ENCODE measurements around the gene ITCH.
A peak's percentile ranks its signal among the peaks of the same experiment; 100 is the strongest.
"Not testable (repeated sequence)": the region's sequence is repeated elsewhere in the genome, so short reads cannot be mapped to it uniquely, and the experiment has no call there.

Gene ITCH

DNA sequence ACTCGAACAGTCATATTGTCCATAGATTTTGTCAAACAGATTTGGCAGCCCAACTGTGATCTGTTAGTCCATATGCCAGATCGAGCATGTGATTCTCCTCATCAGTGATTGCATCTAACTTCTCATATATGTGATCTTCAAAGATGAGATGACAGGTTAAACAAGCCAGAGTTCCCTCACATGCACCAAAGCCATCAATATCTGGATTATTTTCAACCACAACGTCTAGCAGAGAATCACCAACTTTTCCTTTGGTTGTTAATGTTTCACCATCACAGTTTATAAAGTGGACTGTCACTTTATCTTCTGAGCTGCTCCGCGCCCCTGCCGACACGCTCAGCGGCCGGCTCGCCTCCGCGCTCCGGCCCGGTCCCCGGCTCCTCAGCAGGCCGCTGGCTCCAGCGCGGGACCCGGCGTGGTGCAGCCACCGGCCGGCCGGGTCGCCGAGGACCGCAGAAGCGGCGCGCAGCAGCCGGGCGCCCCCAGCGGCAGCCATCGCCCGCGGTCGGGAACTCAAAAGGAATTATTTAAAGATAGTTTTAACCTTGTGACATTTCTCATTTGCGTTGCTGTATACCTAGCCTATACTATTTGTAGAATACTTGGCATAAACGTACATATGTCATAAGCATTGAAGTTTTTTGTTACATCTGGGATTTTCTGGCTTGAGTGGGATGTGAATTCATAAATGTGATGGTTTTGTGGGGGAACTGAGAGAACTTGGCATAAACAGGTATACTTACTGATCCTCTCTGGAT is 113.1 kb downstream of the ITCH start:
- no peak overlapping the region for H3K14ac ChIP-seq (ENCODE audit: low read length)
- no CpG with 5 or more reads among the region's 38 CpGs for WGBS (ENCODE audit: extremely low coverage, insufficient coverage, insufficient read length)

DNA sequence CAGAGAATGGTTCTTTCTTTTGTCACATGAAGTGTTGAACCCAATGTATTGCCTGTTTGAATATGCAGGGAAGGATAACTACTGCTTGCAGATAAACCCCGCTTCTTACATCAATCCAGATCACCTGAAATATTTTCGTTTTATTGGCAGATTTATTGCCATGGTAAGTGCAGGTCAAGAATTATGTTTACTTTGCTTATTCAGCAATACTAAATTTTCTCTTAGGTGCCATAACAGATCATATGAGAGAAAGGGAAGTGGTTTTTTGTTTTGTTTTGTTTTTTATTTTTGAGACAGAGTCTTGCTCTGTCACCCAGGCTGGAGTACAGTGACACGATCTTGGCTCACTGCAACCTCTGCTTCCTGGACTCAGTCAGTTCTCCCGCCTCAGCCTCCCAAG is 116.6 kb downstream of the ITCH start:
- H3K27me3 ChIP-seq (ENCODE audit: insufficient read depth, low read length): no peaks in the 10 kb centered on the region
- H3K79me2 ChIP-seq (ENCODE audit: control insufficient read depth, insufficient read depth, low read length, poor library complexity): no peaks in the 10 kb centered on the region
- H3K36me3 ChIP-seq (ENCODE audit: control insufficient read depth in 1 of 2, insufficient read depth in 2 of 2, low read length in 2 of 2): peaks cover 35 to 45% of the 10 kb centered on the region in 2 experiments
- H3K14ac ChIP-seq (ENCODE audit: low read length): no peak overlapping the region
- H3K4me2 ChIP-seq (ENCODE audit: low read length): no peak overlapping the region
- no peak for DNase-seq
- no peaks in the 10 kb centered on the region for H3K4me1 ChIP-seq (ENCODE audit: control insufficient read depth in 1 of 2, insufficient read depth in 2 of 2, low read length in 2 of 2)
- no peak overlapping the region for H3K4me3 ChIP-seq (ENCODE audit: low read depth, low read length)
- H3K27ac ChIP-seq (ENCODE audit: low read depth, low read length): no peak overlapping the region
- no peak overlapping the region for H2BK5ac ChIP-seq (ENCODE audit: low read depth, low read length, poor library complexity)
- H2BK12ac ChIP-seq (ENCODE audit: low read length): no peak overlapping the region
- H3K4ac ChIP-seq (ENCODE audit: low read depth, low read length): no peak overlapping the region
- no peak overlapping the region for H3K18ac ChIP-seq (ENCODE audit: low read length)
- H2AK5ac ChIP-seq (ENCODE audit: low read length): no peak overlapping the region
- H3K9me3 ChIP-seq (ENCODE audit: insufficient read depth, low read depth, low read length): peaks cover 3% of the 10 kb centered on the region
- H4K8ac ChIP-seq (ENCODE audit: low read depth, low read length): no peak overlapping the region
- WGBS (ENCODE audit: extremely low coverage, insufficient coverage, insufficient read length): no CpG with 5 or more reads among the region's 4 CpGs
- no peak overlapping the region for H2AFZ ChIP-seq (ENCODE audit: insufficient read depth, low read length, poor library complexity)
- H3K79me1 ChIP-seq (ENCODE audit: low read length): no peaks in the 10 kb centered on the region
- H4K12ac ChIP-seq (ENCODE audit: low read depth, low read length): no peak overlapping the region
- H3K23ac ChIP-seq (ENCODE audit: low read length): no peak overlapping the region
- H4K91ac ChIP-seq (ENCODE audit: low read depth, low read length): no peak overlapping the region
- H3K9ac ChIP-seq (ENCODE audit: low read length): no peak overlapping the region
- H2BK120ac ChIP-seq (ENCODE audit: insufficient read depth, low read length, poor library complexity): no peak overlapping the region

More for the DNA sequence above, 113.1 kb downstream of the ITCH start:
- Histone ChIP-seq H3K4ac (ENCODE audit: low read depth, low read length) (no peak overlapping the region), H3K27me3 (ENCODE audit: insufficient read depth, low read length) (no peaks in the 10 kb centered on the region), H3K9me3 (ENCODE audit: insufficient read depth, low read depth, low read length) (no peaks in the 10 kb centered on the region), H2BK120ac (ENCODE audit: insufficient read depth, low read length, poor library complexity) (no peak overlapping the region), H3K79me2 (ENCODE audit: control insufficient read depth, insufficient read depth, low read length, poor library complexity) (no peaks in the 10 kb centered on the region), H3K4me1 (ENCODE audit: control insufficient read depth in 1 of 2, insufficient read depth in 2 of 2, low read length in 2 of 2) (no peaks in the 10 kb centered on the region), H4K12ac (ENCODE audit: low read depth, low read length) (no peak overlapping the region), H3K4me2 (ENCODE audit: low read length) (no peak overlapping the region), H2AK5ac (ENCODE audit: low read length) (no peak overlapping the region), H3K23ac (ENCODE audit: low read length) (no peak overlapping the region), H4K8ac (ENCODE audit: low read depth, low read length) (no peak overlapping the region), H3K79me1 (ENCODE audit: low read length) (no peaks in the 10 kb centered on the region), H3K9ac (ENCODE audit: low read length) (no peak overlapping the region), H3K27ac (ENCODE audit: low read depth, low read length) (no peak overlapping the region), H2BK5ac (ENCODE audit: low read depth, low read length, poor library complexity) (no peak overlapping the region), H2BK12ac (ENCODE audit: low read length) (no peak overlapping the region), H4K91ac (ENCODE audit: low read depth, low read length) (no peak overlapping the region), H3K36me3 (ENCODE audit: control insufficient read depth in 1 of 2, insufficient read depth in 2 of 2, low read length in 2 of 2) (peaks cover 24 to 25% of the 10 kb centered on the region in 2 experiments), H3K4me3 (ENCODE audit: low read depth, low read length) (no peak overlapping the region), H3K18ac (ENCODE audit: low read length) (no peak overlapping the region), H2AFZ (ENCODE audit: insufficient read depth, low read length, poor library complexity) (no peak overlapping the region)
- DNase-seq: peak; percentile 24 to 51

DNA sequence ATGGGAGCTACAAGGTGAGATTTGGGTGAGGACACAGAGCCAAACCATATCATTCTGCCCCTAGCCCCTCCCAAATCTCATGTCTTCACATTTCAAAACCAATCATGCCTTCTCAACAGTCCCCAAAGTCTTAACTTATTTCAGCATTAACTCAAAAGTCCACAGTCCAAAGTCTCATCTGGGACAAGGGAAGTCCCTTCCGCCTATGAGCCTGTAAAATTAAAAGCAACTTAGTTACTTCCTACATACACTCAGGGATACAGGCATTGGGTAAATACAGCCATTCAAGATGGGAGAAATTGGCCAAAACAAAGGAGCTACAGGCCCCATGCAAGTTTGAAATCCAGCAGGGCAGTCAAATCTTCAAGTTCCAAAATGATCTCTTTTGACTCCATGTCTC is 119.1 kb downstream of the ITCH start:
- not testable (repeated sequence) for H2AFZ ChIP-seq (ENCODE audit: insufficient read depth, low read length, poor library complexity); H3K23ac ChIP-seq (ENCODE audit: low read length); H3K79me2 ChIP-seq (ENCODE audit: control insufficient read depth, insufficient read depth, low read length, poor library complexity); H3K27ac ChIP-seq (ENCODE audit: low read depth, low read length); H3K4me2 ChIP-seq (ENCODE audit: low read length); H3K18ac ChIP-seq (ENCODE audit: low read length); H2BK120ac ChIP-seq (ENCODE audit: insufficient read depth, low read length, poor library complexity); H2BK5ac ChIP-seq (ENCODE audit: low read depth, low read length, poor library complexity); H3K4ac ChIP-seq (ENCODE audit: low read depth, low read length); H3K14ac ChIP-seq (ENCODE audit: low read length); H3K9ac ChIP-seq (ENCODE audit: low read length); H3K79me1 ChIP-seq (ENCODE audit: low read length); H4K91ac ChIP-seq (ENCODE audit: low read depth, low read length); H3K4me3 ChIP-seq (ENCODE audit: low read depth, low read length); H2BK12ac ChIP-seq (ENCODE audit: low read length); H4K12ac ChIP-seq (ENCODE audit: low read depth, low read length); H3K9me3 ChIP-seq (ENCODE audit: insufficient read depth, low read depth, low read length); H4K8ac ChIP-seq (ENCODE audit: low read depth, low read length); H3K4me1 ChIP-seq (ENCODE audit: control insufficient read depth in 1 of 2, insufficient read depth in 2 of 2, low read length in 2 of 2); H3K27me3 ChIP-seq (ENCODE audit: insufficient read depth, low read length); H2AK5ac ChIP-seq (ENCODE audit: low read length); DNase-seq
- peaks cover 36 to 40% of the 10 kb centered on the region in 2 experiments for H3K36me3 ChIP-seq (ENCODE audit: control insufficient read depth in 1 of 2, insufficient read depth in 2 of 2, low read length in 2 of 2)
- no CpG with 5 or more reads among the region's 1 CpG for WGBS (ENCODE audit: extremely low coverage, insufficient coverage, insufficient read length)

DNA sequence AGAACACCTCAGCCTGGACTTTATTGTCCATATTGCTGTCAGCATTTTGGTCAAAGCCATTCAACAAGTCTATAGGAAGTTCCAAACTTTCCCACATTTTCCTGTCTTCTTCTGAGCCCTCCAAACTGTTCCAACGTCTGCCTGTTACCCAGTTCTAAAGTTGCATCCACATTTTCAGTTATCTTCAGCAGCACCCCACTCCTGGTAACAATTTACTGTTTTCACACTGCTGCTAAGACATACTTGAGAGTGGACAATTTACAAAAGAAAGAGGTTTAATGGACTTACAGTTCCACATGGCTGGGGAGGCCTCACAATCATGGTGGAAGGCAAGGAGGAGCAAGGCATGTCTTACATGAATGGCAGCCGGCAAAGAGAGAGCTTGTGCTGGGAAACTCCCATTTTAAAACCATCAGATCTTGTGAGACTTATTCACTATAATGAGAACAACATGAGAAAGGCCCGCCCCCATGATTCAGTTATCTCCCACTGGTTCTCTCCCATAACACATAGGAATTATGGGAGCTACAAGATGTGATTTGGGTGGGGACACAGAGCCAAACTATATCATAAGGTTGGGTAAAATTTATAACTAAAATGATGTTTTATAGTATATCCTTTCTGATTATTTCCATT is 120.6 kb downstream of the ITCH start:
- not testable (repeated sequence) for H3K18ac ChIP-seq (ENCODE audit: low read length); H3K4me1 ChIP-seq (ENCODE audit: control insufficient read depth in 1 of 2, insufficient read depth in 2 of 2, low read length in 2 of 2); H4K91ac ChIP-seq (ENCODE audit: low read depth, low read length); DNase-seq; H3K79me2 ChIP-seq (ENCODE audit: control insufficient read depth, insufficient read depth, low read length, poor library complexity); H3K4me2 ChIP-seq (ENCODE audit: low read length); H4K12ac ChIP-seq (ENCODE audit: low read depth, low read length); H3K4me3 ChIP-seq (ENCODE audit: low read depth, low read length); H2BK12ac ChIP-seq (ENCODE audit: low read length); H2AK5ac ChIP-seq (ENCODE audit: low read length); H2AFZ ChIP-seq (ENCODE audit: insufficient read depth, low read length, poor library complexity); H3K27me3 ChIP-seq (ENCODE audit: insufficient read depth, low read length); H3K9ac ChIP-seq (ENCODE audit: low read length); H2BK5ac ChIP-seq (ENCODE audit: low read depth, low read length, poor library complexity); H3K79me1 ChIP-seq (ENCODE audit: low read length); H3K4ac ChIP-seq (ENCODE audit: low read depth, low read length); H3K9me3 ChIP-seq (ENCODE audit: insufficient read depth, low read depth, low read length); H4K8ac ChIP-seq (ENCODE audit: low read depth, low read length); H3K23ac ChIP-seq (ENCODE audit: low read length); H3K14ac ChIP-seq (ENCODE audit: low read length); H3K27ac ChIP-seq (ENCODE audit: low read depth, low read length); H2BK120ac ChIP-seq (ENCODE audit: insufficient read depth, low read length, poor library complexity)
- no CpG with 5 or more reads among the region's 3 CpGs for WGBS (ENCODE audit: extremely low coverage, insufficient coverage, insufficient read length)
- peaks cover 43 to 48% of the 10 kb centered on the region in 2 experiments for H3K36me3 ChIP-seq (ENCODE audit: control insufficient read depth in 1 of 2, insufficient read depth in 2 of 2, low read length in 2 of 2)
